IMR-90 (cell line): Measurements from ENCODE around the gene DPH6.

ENCODE experiments used
- CEBPB ChIP-seq: IDR thresholded peaks from 2 replicates; pipeline ENCODE4 v1.6.1; 2012; ENCODE audit warnings: low read depth, low read length, improper control_type of control experiment
- CTCF ChIP-seq: conservative IDR thresholded peaks from 2 replicates; pipeline ENCODE4 v1.5.1; 2012; ENCODE audit warnings: mild to moderate bottlenecking, low read depth, low read length, improper control_type of control experiment

GRCh38 chr15:35484231-35484945 lies 61.6 kb downstream of the DPH6 start:
- no peak for TF ChIP-seq CTCF
- TF ChIP-seq CEBPB: no peak
